NCI-H524 treated with DMSO at 0.1 percent for 48 hours (cell line): Measurements from ENCODE around the gene KLF2.

Experiments used
- DNase-seq: peaks from one replicate; lab custom pipeline; 2025; lab: John Stamatoyannopoulos, UW

Gene KLF2

GRCh38 chr19:16308081-16308480 is 16.5 kb upstream of the KLF2 start:
- no peak for DNase-seq

GRCh38 chr19:16309643-16310042 is 15.0 kb upstream of the KLF2 start:
- no peak for DNase-seq

GRCh38 chr19:16315825-16316505 is 8.7 kb upstream of the KLF2 start:
- no peak for DNase-seq

- no peak for DNase-seq
These were observed 8.1 kb upstream of the KLF2 start for GRCh38 chr19:16316506-16316882.

- DNase-seq, result no peak
These were observed 5.1 kb upstream of the KLF2 start for GRCh38 chr19:16319481-16319880.

- DNase-seq, result no peak
These were observed 3.6 kb upstream of the KLF2 start for GRCh38 chr19:16320987-16321386.

- DNase-seq, result no peak
These were observed 518 bp downstream of the KLF2 start for GRCh38 chr19:16325161-16325527.

- DNase-seq, result no peak
These were observed 1.2 kb downstream of the KLF2 start for GRCh38 chr19:16325641-16326400.

GRCh38 chr19:16326401-16327168 is 2.0 kb downstream of the KLF2 start:
- DNase-seq, result no peak

GRCh38 chr19:16327169-16327475 is 2.5 kb downstream of the KLF2 start:
- DNase-seq, result no peak

- no peak for DNase-seq
These were observed 2.9 kb downstream of the KLF2 start for GRCh38 chr19:16327501-16327900.

- DNase-seq, result no peak
These were observed 3.5 kb downstream of the KLF2 start for GRCh38 chr19:16327911-16328823.

GRCh38 chr19:16328824-16329482 is 4.3 kb downstream of the KLF2 start:
- DNase-seq, result no peak

GRCh38 chr19:16330368-16330801 is 5.8 kb downstream of the KLF2 start:
- no peak for DNase-seq

- no peak for DNase-seq
These were observed 6.4 kb downstream of the KLF2 start for GRCh38 chr19:16330806-16331690.

- DNase-seq, result no peak
These were observed 8.5 kb downstream of the KLF2 start for GRCh38 chr19:16333001-16333586.

GRCh38 chr19:16334411-16334810 is 9.8 kb downstream of the KLF2 start:
- no peak for DNase-seq

GRCh38 chr19:16335226-16335625 is 10.6 kb downstream of the KLF2 start:
- DNase-seq, result no peak

- DNase-seq, result no peak
These were observed 11.9 kb downstream of the KLF2 start for GRCh38 chr19:16336571-16336970.

GRCh38 chr19:16337809-16338469 is 13.3 kb downstream of the KLF2 start:
- DNase-seq, result no peak
